NCI-H526 treated with DMSO at 0.1 percent for 48 hours (cell line): Measurements from ENCODE around the gene PSMC3.

ENCODE experiments used
- DNase-seq: peaks from one replicate; lab custom pipeline; 2025; lab: John Stamatoyannopoulos, UW

PSMC3 gene

GRCh38 chr11:47413351-47413750 lies 12.9 kb downstream of the PSMC3 start:
- DNase-seq = no peak

GRCh38 chr11:47411884-47412746 lies 14.1 kb downstream of the PSMC3 start:
- DNase-seq = no peak

DNA sequence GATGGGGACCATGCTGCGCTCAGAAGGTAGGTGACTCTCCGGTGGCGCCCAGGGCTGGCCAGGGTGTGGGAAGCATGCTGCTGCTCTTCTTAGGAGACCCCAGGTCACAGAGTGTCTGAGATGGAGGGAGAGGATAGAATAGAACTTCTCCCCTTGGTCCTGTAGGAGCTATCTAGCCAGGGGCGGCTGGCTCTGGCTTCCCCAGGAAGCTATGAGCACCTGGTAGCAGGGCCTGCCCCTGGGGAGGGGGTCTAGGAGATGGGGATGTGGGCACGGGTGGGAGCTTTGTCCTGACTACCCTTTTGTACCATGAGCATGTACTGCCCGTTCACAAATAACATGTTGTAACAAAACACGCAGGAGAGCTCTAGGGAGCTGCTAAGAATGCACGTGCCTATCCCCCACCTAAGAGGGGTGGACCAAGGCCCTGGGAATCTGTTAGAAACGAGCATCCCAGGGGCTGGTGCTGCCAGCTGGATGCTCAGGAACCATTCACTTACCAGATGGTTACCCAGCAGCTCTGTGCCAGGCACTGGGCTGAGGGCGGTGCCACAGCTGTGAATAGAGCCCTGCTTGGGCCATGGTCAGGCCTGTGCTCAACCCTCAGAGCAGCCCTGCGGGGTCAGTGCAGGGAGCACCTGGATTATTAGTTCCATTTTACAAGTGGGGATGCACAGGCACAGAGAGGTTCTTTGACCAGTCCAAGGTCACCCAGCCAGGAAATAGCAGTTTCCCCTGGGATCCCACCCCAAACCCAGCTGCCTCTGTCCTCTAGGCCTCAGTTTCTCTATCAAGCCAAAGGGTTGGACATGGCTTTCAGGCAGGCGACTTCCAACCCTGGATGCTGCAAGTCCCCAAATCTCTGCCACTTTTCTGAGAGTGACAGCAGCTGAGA lies 15.6 kb downstream of the PSMC3 start:
- DNase-seq = no peak

GRCh38 chr11:47409440-47410369 lies 16.5 kb downstream of the PSMC3 start:
- no peak for DNase-seq

DNA sequence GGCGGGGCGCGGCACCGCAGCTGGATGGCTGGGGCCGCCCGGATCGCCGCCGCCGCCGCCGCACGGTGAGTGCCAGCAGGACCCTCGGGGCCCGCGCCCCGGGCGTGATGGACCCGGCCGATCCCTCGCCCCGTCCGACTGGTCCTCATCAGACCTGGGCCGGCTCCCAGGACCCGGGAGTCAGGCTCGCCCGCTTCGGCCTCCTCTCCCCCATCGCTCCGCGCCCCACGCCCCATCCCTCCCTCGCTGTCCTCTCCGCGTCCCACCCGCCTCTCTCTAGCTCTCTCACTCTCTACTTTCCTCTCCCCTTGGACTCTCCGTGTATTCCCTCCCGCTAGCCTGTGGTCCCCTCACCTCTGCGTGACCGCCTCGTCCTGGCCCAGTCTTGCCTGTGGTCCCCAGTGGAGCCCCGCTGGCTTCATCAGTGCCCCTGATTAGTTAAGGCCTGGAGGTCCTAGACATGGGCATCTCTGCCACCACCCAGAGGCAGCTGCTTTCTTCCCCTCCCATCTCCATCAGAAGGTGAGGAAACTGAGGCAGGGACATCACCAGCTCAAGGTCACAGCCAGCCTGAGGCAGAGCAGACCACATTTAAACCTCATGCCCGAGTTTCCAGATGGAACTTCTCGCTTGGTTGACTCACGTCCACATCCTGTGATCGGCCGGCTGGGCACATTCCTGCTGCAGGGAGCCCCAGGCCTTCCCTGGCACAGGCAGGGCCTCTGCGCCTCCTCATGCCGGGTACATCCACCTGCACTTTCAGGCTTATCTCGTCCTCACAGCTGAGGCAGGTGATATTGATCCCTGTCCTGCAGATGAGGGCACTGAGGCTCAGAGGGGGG lies 17.4 kb downstream of the PSMC3 start:
- DNase-seq = no peak

GRCh38 chr11:47407746-47408590 lies 18.3 kb downstream of the PSMC3 start, which contains the start of gene SLC39A13:
Gene SLC39A13, plus strand, starts transcription at chr11:47408590. Its CDS starts 1,505 bp downstream, at chr11:47410095.
- peak; percentile 90 for DNase-seq

DNA sequence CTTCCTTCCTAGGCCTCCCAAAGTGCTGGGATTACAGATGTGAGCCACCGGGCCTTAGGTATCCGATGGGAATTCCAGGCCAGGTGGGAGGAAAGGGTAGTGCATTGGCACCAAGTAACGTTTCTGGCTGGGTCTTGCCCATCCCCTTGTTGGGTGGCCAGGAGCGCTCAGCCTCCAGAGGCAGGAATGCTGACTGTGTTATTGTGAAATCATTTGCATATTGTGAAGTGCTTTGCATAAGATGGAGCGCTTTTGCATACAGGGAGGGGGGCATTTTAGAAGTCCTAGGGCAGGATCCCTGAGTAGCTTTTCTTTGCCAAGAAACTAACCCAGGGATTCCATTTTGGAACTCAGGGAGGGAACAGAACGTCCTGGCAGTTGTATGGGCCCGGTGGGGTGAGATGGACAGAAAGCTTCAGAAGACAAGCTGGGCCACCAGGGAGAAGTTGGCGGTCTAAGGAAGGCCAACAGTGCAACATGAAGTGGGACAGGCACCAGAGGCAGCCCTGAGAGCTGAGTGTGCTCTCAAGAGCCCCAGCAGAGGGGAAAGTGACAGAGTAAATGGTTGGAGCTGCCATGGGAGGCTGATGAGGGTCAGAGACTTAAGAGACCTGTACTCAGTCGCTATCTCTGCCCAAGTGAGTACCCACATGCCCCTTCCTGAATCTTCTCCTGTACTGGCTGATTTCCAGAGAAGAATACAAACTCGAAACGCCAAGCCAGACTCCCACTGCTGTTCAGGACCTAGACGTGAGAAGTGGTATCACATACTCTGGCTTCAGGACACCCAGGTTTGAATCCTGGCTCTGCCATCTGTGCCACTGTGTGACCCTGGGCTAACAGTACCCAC lies 19.1 kb downstream of the PSMC3 start:
- DNase-seq = peak; percentile 98

- DNase-seq = no peak
These were observed 22.7 kb downstream of the PSMC3 start for GRCh38 chr11:47403571-47403970.

DNA sequence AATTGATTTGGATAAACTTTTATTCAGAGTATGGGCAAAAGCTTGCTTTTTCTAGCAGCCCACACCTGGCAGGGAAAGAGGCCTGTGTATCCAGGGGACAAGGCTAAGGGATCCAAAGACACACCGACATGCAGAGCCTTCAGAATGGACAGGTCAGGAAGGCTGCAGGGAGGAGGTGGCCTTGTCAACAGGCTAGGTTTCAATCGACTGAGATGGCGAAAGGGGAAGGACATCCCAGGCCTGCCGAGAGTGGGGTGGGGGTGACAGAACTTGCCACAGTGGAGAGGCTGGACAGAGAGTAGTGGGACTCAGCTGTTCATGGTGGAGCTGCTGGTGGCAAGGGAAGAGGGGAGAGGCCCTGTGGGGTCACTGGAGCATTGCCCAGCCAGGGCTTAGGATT lies 23.1 kb downstream of the PSMC3 start:
- no peak for DNase-seq

DNA sequence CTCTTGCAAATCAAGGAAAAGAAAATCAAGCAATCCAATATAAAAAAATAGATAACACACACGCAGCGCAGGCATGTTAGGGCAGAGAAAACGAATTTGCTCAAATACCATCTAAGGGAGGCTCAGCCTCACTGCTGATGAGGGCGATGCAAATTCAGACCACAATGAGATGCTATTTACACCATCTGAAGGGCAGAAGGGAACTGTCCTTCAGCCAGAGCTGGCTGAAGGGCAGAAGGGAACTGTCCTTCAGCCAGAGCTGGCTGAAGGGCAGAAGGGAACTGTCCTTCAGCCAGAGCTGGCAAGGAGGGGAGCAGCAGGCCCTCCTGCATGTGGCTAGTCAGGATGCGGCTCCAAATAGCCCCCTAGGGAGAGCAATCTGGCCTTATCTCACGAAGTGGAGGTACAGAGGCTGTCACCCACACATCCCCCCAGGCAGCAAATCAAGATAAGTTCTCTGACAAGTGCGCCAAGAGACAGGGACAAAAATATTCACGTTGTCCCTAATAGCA lies 25.4 kb downstream of the PSMC3 start:
- peak; percentile 84 for DNase-seq

- no peak for DNase-seq
These were observed 26.1 kb downstream of the PSMC3 start for GRCh38 chr11:47399860-47400767.

GRCh38 chr11:47398551-47398950 lies 27.7 kb downstream of the PSMC3 start:
- no peak for DNase-seq

- no peak for DNase-seq
These were observed 28.2 kb downstream of the PSMC3 start for GRCh38 chr11:47398011-47398410.

- no peak for DNase-seq
These were observed 30.3 kb downstream of the PSMC3 start for GRCh38 chr11:47396049-47396320.

- DNase-seq = no peak
These were observed 30.8 kb downstream of the PSMC3 start for GRCh38 chr11:47395223-47396048.

DNA sequence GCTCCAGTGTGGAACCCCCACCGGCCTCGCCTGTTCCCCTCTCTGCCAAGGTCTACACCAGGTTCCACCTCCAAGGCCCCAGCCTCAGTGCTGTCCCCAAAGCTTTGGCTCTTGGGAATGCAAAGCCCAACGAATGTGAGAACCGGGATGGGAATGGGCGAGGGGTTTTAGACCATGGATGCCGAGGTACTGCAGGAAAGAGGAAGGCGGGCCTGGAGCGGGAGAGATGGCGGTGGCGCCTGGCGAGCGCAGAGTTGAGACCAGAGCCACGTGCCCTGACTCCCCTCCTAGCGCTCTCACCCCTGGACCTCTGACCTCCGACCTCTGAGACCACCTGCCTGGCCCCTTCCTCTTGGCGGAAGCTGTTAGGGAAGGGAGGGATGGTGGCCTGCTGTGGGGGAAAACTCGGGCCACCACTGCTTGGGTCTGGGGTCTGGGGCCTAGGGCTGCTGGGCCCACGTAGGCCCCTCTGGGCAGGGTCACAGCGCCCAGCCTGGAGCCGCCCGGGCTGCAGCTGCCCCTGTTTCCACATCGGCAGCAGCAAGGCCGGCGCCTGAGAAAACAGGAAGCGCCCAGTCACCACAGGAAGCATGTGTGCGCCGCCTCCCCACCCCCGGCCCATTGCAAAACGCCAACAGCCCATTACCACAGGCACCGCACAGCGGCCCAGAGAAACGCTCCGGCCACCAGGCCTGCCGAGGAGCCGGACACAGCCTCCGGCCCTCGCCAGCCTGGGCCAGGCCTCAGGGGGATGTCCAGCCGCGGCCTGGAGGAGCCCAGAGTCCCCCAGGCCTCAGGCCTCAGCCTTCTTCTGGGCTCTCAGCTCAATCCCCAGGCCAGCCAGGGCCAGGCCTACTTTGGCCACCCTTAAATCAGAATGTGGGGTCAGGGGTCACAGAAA lies 31.7 kb downstream of the PSMC3 start:
- DNase-seq = no peak
